Measurements from ENCODE around the gene NNAT. TPM values are rescaled to one million over a fixed set of nuclear protein-coding genes. Genes with fewer than 3 reads are reported as not detected.
"Not testable (repeated sequence)": the region's sequence is repeated elsewhere in the genome, so short reads cannot be mapped to it uniquely, and the experiment has no call there.

NNAT gene, protein sequence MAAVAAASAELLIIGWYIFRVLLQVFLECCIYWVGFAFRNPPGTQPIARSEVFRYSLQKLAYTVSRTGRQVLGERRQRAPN
- 1.4 to 3.1 TPM (median 2.7 TPM) in 3 replicates for total RNA-seq
- long read RNA-seq, partial matches to known transcripts = 0 of 4 reads
- long read RNA-seq, other reads (novel, unspliced or antisense) = 2 of 4 reads

DNA sequence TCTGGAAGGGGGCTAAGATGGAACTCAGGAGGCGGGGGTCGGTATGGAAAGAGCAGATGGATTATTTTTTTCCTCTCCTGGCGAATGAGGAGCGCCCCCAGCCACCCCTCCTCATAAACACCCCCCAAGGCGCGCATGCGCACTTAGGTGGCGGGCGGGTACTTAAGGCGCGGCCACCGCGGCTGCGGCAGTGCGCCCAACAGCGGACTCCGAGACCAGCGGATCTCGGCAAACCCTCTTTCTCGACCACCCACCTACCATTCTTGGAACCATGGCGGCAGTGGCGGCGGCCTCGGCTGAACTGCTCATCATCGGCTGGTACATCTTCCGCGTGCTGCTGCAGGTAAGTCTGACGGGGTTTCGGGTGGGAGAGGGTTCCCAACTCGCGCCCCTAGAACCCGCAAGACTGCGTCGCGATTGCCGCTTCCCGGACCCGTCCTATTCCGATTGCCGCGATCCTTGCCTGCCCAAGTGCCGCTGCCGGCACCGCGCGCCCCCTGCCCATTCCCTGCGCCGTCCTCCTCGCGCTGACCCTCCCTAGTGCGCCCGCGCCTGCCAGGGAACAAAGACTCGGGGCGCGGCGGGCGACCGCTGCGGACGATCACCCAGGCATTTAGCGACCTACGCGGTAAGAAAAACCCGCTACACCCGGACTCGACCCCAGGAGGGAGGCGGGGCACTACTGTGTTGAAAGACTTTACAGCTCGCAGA lies at the start of gene NNAT:
Gene NNAT, plus strand, starts transcription at position 190 of the 711 bp plus-strand sequence. Its CDS starts 82 bp downstream, at position 272.
- no peaks in the 10 kb centered on the region for H3K27me3 Mint-ChIP-seq (ENCODE audit: low read depth)
- no peak within 1 kb of the TSS for H3K27ac Mint-ChIP-seq (ENCODE audit: unreplicated experiment)
- TF ChIP-seq, protein P1, sequence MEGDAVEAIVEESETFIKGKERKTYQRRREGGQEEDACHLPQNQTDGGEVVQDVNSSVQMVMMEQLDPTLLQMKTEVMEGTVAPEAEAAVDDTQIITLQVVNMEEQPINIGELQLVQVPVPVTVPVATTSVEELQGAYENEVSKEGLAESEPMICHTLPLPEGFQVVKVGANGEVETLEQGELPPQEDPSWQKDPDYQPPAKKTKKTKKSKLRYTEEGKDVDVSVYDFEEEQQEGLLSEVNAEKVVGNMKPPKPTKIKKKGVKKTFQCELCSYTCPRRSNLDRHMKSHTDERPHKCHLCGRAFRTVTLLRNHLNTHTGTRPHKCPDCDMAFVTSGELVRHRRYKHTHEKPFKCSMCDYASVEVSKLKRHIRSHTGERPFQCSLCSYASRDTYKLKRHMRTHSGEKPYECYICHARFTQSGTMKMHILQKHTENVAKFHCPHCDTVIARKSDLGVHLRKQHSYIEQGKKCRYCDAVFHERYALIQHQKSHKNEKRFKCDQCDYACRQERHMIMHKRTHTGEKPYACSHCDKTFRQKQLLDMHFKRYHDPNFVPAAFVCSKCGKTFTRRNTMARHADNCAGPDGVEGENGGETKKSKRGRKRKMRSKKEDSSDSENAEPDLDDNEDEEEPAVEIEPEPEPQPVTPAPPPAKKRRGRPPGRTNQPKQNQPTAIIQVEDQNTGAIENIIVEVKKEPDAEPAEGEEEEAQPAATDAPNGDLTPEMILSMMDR (IDR thresholded peaks at IDR 0.05) = no peak
- peak within 1 kb of the TSS; percentile 65 for H3K4me3 Mint-ChIP-seq (ENCODE audit: unreplicated experiment)
- H3K4me1 Mint-ChIP-seq (ENCODE audit: low read depth) = peaks cover 86% of the 10 kb centered on the region
- peaks cover 11% of the 10 kb centered on the region for H3K36me3 Mint-ChIP-seq (ENCODE audit: low read depth)
- no peaks in the 10 kb centered on the region for H3K9me3 Mint-ChIP-seq (ENCODE audit: low read depth)
- no peak for DNase-seq (ENCODE audit: low spot score)

DNA sequence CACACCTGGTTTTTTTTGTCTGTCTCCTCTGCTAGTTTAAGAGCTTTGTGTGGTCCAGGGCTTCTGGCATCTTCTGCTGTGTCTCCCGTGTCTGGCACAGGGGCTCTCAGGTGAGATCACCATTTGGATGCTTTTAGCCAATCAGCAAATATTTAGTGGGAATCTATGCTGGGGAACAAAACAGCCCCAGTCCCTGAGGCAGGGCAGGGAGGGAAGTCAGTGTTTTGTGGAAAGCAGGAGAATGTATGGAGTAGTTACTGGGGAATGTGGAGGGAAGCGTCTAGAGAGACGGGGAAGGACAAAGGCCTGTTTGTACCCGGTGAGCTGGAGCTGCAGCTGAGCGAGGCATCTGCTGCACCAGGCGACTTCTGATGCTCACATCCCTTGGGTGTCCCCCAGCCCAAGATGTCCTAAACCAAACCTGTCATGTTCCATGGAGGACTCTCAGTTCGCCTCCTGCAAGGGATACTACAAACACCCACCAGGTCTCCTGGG lies 49.3 kb upstream of the NNAT start:
- H3K36me3 Mint-ChIP-seq (ENCODE audit: low read depth) = peaks cover 8% of the 10 kb centered on the region
- H3K4me1 Mint-ChIP-seq (ENCODE audit: low read depth) = no peaks in the 10 kb centered on the region
- TF ChIP-seq, protein P1 (IDR thresholded peaks at IDR 0.05) = no peak
- H3K4me3 Mint-ChIP-seq (ENCODE audit: unreplicated experiment) = no peak overlapping the region
- H3K9me3 Mint-ChIP-seq (ENCODE audit: low read depth) = peaks cover 7% of the 10 kb centered on the region
- H3K27me3 Mint-ChIP-seq (ENCODE audit: low read depth) = peaks cover 28% of the 10 kb centered on the region
- H3K27ac Mint-ChIP-seq (ENCODE audit: unreplicated experiment) = no peak overlapping the region
- no peak for DNase-seq (ENCODE audit: low spot score)

DNA sequence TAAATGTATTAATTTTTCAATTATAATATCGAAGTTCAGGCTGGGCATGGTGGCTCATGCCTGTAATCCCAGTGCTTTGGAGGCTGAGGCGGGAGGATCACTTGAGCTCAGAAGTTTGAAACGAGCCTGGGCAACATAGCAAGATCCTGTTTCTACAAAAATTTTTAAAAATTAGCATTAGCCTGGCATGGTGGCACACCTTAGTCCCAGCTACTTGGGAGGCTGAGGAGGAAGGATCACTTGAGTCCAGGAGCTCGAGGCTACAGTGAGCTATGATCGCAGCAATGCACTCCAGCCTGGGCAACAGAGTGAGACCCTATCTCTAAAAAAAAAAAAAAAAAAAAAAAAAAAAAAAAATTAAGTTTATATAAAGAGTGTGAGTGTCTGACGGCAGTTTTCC lies 48.6 kb upstream of the NNAT start:
- not testable (repeated sequence) for H3K4me1 Mint-ChIP-seq (ENCODE audit: low read depth); H3K4me3 Mint-ChIP-seq (ENCODE audit: unreplicated experiment); DNase-seq (ENCODE audit: low spot score); H3K9me3 Mint-ChIP-seq (ENCODE audit: low read depth); H3K27ac Mint-ChIP-seq (ENCODE audit: unreplicated experiment); H3K36me3 Mint-ChIP-seq (ENCODE audit: low read depth)
- peaks cover 25% of the 10 kb centered on the region for H3K27me3 Mint-ChIP-seq (ENCODE audit: low read depth)

DNA sequence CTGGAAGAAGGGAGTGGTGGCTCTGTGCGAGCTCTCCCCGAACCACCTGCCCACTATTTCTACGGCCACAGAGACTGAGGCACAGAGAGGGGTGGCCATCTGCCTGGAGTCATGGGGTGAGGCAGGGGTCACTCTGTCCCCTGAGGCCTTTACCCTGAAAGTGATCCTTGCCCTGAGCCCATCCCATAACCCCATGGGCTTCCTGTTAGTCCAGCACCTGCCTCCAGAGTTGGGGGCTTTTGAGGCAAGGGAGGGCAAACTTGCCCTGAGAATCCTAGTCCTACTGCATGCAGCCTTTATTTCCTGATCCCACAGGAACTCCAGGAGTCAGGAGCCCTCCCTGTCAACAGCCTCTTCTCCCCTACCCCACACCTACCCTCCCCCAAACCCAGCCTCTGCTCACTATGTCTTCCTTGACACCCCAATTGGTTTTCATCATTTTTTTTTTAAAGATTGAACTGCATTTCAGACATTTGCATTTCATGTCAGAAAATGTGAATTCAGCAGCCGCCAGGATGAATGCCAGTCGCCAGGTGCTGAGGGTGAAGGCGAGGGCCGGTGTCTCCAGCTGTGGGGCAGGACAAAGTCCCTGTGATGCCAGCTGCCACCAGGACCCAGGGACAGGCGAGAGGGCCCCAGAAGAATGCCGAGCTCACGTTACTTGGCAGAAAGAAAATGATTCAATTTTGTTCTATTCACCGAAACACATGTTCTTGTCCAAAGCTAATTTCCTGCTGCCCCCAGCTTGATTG lies 47.6 kb upstream of the NNAT start:
- TF ChIP-seq, protein P1 (IDR thresholded peaks at IDR 0.05) = no peak
- no peaks in the 10 kb centered on the region for H3K4me1 Mint-ChIP-seq (ENCODE audit: low read depth)
- no peak overlapping the region for H3K4me3 Mint-ChIP-seq (ENCODE audit: unreplicated experiment)
- no peak overlapping the region for H3K27ac Mint-ChIP-seq (ENCODE audit: unreplicated experiment)
- DNase-seq (ENCODE audit: low spot score) = no peak
- peaks cover 23% of the 10 kb centered on the region for H3K27me3 Mint-ChIP-seq (ENCODE audit: low read depth)
- peaks cover 7% of the 10 kb centered on the region for H3K9me3 Mint-ChIP-seq (ENCODE audit: low read depth)
- H3K36me3 Mint-ChIP-seq (ENCODE audit: low read depth) = peaks cover 8% of the 10 kb centered on the region

DNA sequence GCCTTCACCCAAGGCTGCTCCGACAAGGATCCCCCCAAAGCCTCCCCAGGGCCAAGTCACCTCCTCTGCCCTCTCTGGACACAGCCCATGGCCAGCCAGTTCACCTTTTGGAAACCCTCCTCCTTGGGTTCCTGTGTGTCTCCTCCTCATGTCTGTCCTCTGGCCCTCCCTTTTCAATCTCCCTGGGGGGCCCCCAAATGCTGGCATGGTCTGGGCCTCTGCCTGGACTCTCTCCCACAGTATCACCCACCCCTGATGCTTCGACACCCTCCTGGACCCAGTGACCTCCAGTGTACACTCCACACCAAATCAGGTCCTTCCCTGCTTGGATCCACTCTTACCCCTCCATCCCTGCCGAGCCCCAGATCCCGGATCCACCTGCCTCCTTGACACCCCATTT lies 46.7 kb upstream of the NNAT start:
- Mint-ChIP-seq H3K27me3 (ENCODE audit: low read depth) (peaks cover 25% of the 10 kb centered on the region), H3K36me3 (ENCODE audit: low read depth) (peaks cover 11% of the 10 kb centered on the region), H3K4me3 (ENCODE audit: unreplicated experiment) (no peak overlapping the region), H3K9me3 (ENCODE audit: low read depth) (peaks cover 7% of the 10 kb centered on the region), H3K4me1 (ENCODE audit: low read depth) (no peaks in the 10 kb centered on the region), H3K27ac (ENCODE audit: unreplicated experiment) (no peak overlapping the region)
- no peak for DNase-seq (ENCODE audit: low spot score)
- TF ChIP-seq, protein P1 (IDR thresholded peaks at IDR 0.05) = no peak

All from chondrocyte (in vitro differentiated cells).